H1 (cell line): ENCODE measurements around the gene ASPRV1. TPM values are rescaled to one million over a fixed set of nuclear protein-coding genes. Genes with fewer than 3 reads are reported as not detected.

ENCODE experiments used
- CTCF ChIA-PET: fragments of 300-600 bp; sonication (Branson Sonifier 250); formaldehyde crosslinking; loops from one replicate; lab custom pipeline; 2021; ENCODE audit not compliant: partially characterized antibody; lab: Charles Lee
- POLR2A ChIA-PET: fragments of 300-600 bp; sonication (Branson Sonifier 250); formaldehyde crosslinking; loops from one replicate; lab custom pipeline; 2021; ENCODE audit warnings: inconsistent platforms; ENCODE audit not compliant: partially characterized antibody; lab: Charles Lee
- DNase-seq, 2 experiments: peaks; one replicate each; pipeline versions ENCODE4 v3.0.0 to v3.0.0-alpha.2; 2010 to 2022; ENCODE audit warnings: low spot score in 2 of 2, low read depth in 1 of 2, mixed read lengths in 1 of 2
- FAIRE-seq: peaks from 2 replicates; lab custom pipeline; 2011; peaks lifted over from hg19 to GRCh38; lab: Jason Lieb, UNC
- H2AFZ ChIP-seq: 2 replicates; pipeline ENCODE4 v1.8.1; 2012; ENCODE audit warnings: low read length, inconsistent platforms
- H2AK5ac ChIP-seq: 2 replicates; pipeline ENCODE4 v1.6.1; 2013; ENCODE audit warnings: low read depth, low read length
- H2BK120ac ChIP-seq: replicated peaks from 2 replicates; pipeline ENCODE3; 2013; ENCODE audit warnings: low read depth, low read length, inconsistent platforms
- H2BK12ac ChIP-seq: 2 replicates; pipeline ENCODE4 v1.6.1; 2013; ENCODE audit warnings: low read depth, low read length
- H2BK15ac ChIP-seq: 2 replicates; pipeline ENCODE4 v1.6.1; 2013; ENCODE audit warnings: low read length
- H2BK20ac ChIP-seq: 2 replicates; pipeline ENCODE4 v1.6.1; 2013; ENCODE audit warnings: low read length
- H2BK5ac ChIP-seq: 2 replicates; pipeline ENCODE4 v1.6.1; 2013; ENCODE audit warnings: low read depth, low read length
- H3K14ac ChIP-seq: 2 replicates; pipeline ENCODE4 v1.6.1; 2013; ENCODE audit warnings: inconsistent platforms; ENCODE audit not compliant: insufficient read length
- H3K18ac ChIP-seq: 2 replicates; pipeline ENCODE4 v1.6.1; 2013; ENCODE audit warnings: low read length; ENCODE audit errors: extremely low read depth
- H3K23ac ChIP-seq: 2 replicates; pipeline ENCODE4 v1.6.1; 2013; ENCODE audit warnings: inconsistent platforms; ENCODE audit not compliant: insufficient read length
- H3K23me2 ChIP-seq: 2 replicates; pipeline ENCODE4 v1.6.1; 2013; ENCODE audit warnings: low read depth, low read length
- H3K27ac ChIP-seq: 2 replicates; pipeline ENCODE4 v1.6.1; 2011; ENCODE audit warnings: low read depth, low read length, inconsistent platforms
- H3K27me3 ChIP-seq, 4 experiments: replicated peaks in 1 of 4; 1 replicate in 1 of 4; 2 replicates in 3 of 4; pipeline versions ENCODE4 v1.6.1 to v1.8.1; 2011 to 2013; ENCODE audit warnings: low read length in 3 of 4, mild to moderate bottlenecking in 3 of 4, inconsistent platforms in 2 of 4, mixed read lengths in 2 of 4, moderate library complexity in 1 of 4; ENCODE audit not compliant: control insufficient read depth in 3 of 4, insufficient read depth in 3 of 4; ENCODE audit errors: extremely low read depth in 1 of 4
- H3K36me3 ChIP-seq, 4 experiments: 2 replicates each; pipeline versions ENCODE4 v1.6.1 to v1.8.1; 2011 to 2013; ENCODE audit warnings: mild to moderate bottlenecking in 4 of 4, low read length in 3 of 4, moderate library complexity in 2 of 4, control low read depth in 1 of 4, inconsistent platforms in 1 of 4; ENCODE audit not compliant: insufficient read depth in 4 of 4, control insufficient read depth in 2 of 4
- H3K4ac ChIP-seq: replicated peaks from 2 replicates; pipeline ENCODE3; 2013; ENCODE audit warnings: low read length, low read depth, mixed read lengths, inconsistent platforms; ENCODE audit not compliant: insufficient read length
- H3K4me1 ChIP-seq, 4 experiments: replicated peaks in 1 of 4; 1 replicate in 1 of 4; 2 replicates in 3 of 4; pipeline versions ENCODE4 v1.6.1 to v1.8.1; 2011 to 2013; ENCODE audit warnings: low read length in 3 of 4, inconsistent platforms in 2 of 4, mixed read lengths in 1 of 4; ENCODE audit not compliant: insufficient read depth in 4 of 4, control insufficient read depth in 3 of 4
- H3K4me2 ChIP-seq, 2 experiments: 2 replicates each; pipeline versions ENCODE4 v1.6.1 to v1.8.1; 2011 to 2013; ENCODE audit warnings: low read depth in 2 of 2, low read length in 2 of 2, control low read depth in 1 of 2, inconsistent platforms in 1 of 2, mild to moderate bottlenecking in 1 of 2; ENCODE audit not compliant: insufficient read depth in 1 of 2
- H3K4me3 ChIP-seq, 4 experiments: fragments of 200-600, 300-600 bp in 1 of 4; sonication (generic), shearing (Covaris generic), sonication (Bioruptor Twin) in 1 of 4; 2 replicates each; pipeline versions ENCODE4 v1.5.1 to v1.8.1; 2011 to 2016; ENCODE audit warnings: low read length in 4 of 4, low read depth in 3 of 4, control low read depth in 2 of 4, inconsistent platforms in 2 of 4, mild to moderate bottlenecking in 2 of 4, mixed read lengths in 1 of 4, moderate library complexity in 1 of 4; ENCODE audit not compliant: insufficient read depth in 2 of 4; ENCODE audit errors: extremely low read depth in 1 of 4
- H3K56ac ChIP-seq: replicated peaks from 2 replicates; pipeline ENCODE3; 2013; ENCODE audit warnings: low read depth, mild to moderate bottlenecking, mixed read lengths, low read length, inconsistent platforms; ENCODE audit not compliant: insufficient read length
- H3K79me1 ChIP-seq: 2 replicates; pipeline ENCODE4 v1.6.1; 2013; ENCODE audit warnings: low read depth, low read length, control low read depth
- H3K79me2 ChIP-seq, 2 experiments: 2 replicates each; pipeline versions ENCODE4 v1.6.1 to v1.8.1; 2012 to 2013; ENCODE audit warnings: low read length in 2 of 2, mild to moderate bottlenecking in 2 of 2, inconsistent platforms in 1 of 2; ENCODE audit not compliant: insufficient read depth in 2 of 2, control insufficient read depth in 1 of 2
- H3K9ac ChIP-seq, 4 experiments: replicated peaks in 1 of 4; 1 replicate in 1 of 4; 2 replicates in 3 of 4; pipeline versions ENCODE4 v1.6.1 to v1.8.1; 2011 to 2013; ENCODE audit warnings: low read depth in 3 of 4, low read length in 3 of 4, control low read depth in 2 of 4, mild to moderate bottlenecking in 2 of 4, moderate library complexity in 2 of 4, inconsistent platforms in 1 of 4; ENCODE audit errors: extremely low read depth in 1 of 4
- H3K9me3 ChIP-seq, 2 experiments: 2 replicates each; pipeline versions ENCODE4 v1.6.1 to v1.8.1; 2012 to 2013; ENCODE audit warnings: mild to moderate bottlenecking in 2 of 2, moderate library complexity in 2 of 2, control low read depth in 1 of 2, inconsistent platforms in 1 of 2, low read depth in 1 of 2, low read length in 1 of 2, mixed read lengths in 1 of 2; ENCODE audit not compliant: insufficient read depth in 2 of 2
- H4K20me1 ChIP-seq, 2 experiments: replicated peaks in 1 of 2; 2 replicates each; pipeline versions ENCODE3 to v1.8.1; 2011 to 2013; ENCODE audit warnings: inconsistent platforms in 2 of 2, low read length in 2 of 2, mild to moderate bottlenecking in 1 of 2; ENCODE audit not compliant: insufficient read depth in 2 of 2, control insufficient read depth in 1 of 2
- H4K5ac ChIP-seq: 2 replicates; pipeline ENCODE4 v1.6.1; 2013; ENCODE audit warnings: low read length, low read depth, mixed read lengths, inconsistent platforms; ENCODE audit not compliant: insufficient read length
- H4K8ac ChIP-seq: 2 replicates; pipeline ENCODE4 v1.8.0; 2013; ENCODE audit warnings: mild to moderate bottlenecking, moderate library complexity, low read length, inconsistent platforms; ENCODE audit not compliant: insufficient read depth; ENCODE audit errors: extremely low read depth
- H4K91ac ChIP-seq: replicated peaks from 2 replicates; pipeline ENCODE3; 2013; ENCODE audit warnings: low read length, mixed read lengths, inconsistent platforms; ENCODE audit not compliant: insufficient read length
- FOSL1 ChIP-seq: IDR thresholded peaks from 2 replicates; pipeline ENCODE4 v1.6.1; 2011; ENCODE audit warnings: mild to moderate bottlenecking, low read depth, low read length, moderate library complexity; ENCODE audit not compliant: insufficient read depth
- JUND ChIP-seq: IDR thresholded peaks from 2 replicates; pipeline ENCODE4 v1.6.1; 2011; ENCODE audit warnings: mild to moderate bottlenecking, improper control_type of control experiment, low read length
- NANOG ChIP-seq: IDR thresholded peaks from 2 replicates; pipeline ENCODE4 v1.6.1; 2011; ENCODE audit warnings: low read length, low read depth, mild to moderate bottlenecking, inconsistent platforms; ENCODE audit not compliant: insufficient read depth, poor library complexity, severe bottlenecking
- POLR2AphosphoS5 ChIP-seq: IDR thresholded peaks from 2 replicates; pipeline ENCODE4 v1.6.1; 2011; ENCODE audit warnings: low read depth, low read length
- SUZ12 ChIP-seq: fragments of 200-600 bp; sonication (generic); IDR thresholded peaks from 2 replicates; pipeline ENCODE4 v1.6.1; 2012; ENCODE audit warnings: mild to moderate bottlenecking, inconsistent platforms, low read length, moderate library complexity, mixed read lengths
- ZNF274 ChIP-seq: IDR thresholded peaks from 2 replicates; pipeline ENCODE4 v1.7.0; 2012; ENCODE audit warnings: low read length, borderline replicate concordance; ENCODE audit errors: extremely low read depth
- WGBS, 2 experiments: shearing (Covaris generic) in 1 of 2; methylation state at CpG; one replicate each; pipeline versions ENCODE4 v1.1.6 to v1.1.7; 2013 to 2015; ENCODE audit warnings: low lambda C conversion rate in 2 of 2, mixed read lengths in 2 of 2, inconsistent platforms in 1 of 2, low coverage in 1 of 2, missing lambda C conversion rate in 1 of 2; ENCODE audit not compliant: insufficient replicate concordance in 2 of 2, insufficient coverage in 1 of 2, insufficient read length in 1 of 2; ENCODE audit errors: extremely low coverage in 1 of 2, missing lambda C conversion rate in 1 of 2; 5-methylcytosine and 5-hydroxymethylcytosine counted together
- polyA plus RNA-seq, 7 experiments: library from polyadenylated mRNA; depleted of rRNA in 3 of 7; stranded (reverse) in 5 of 7; unstranded in 2 of 7; fragments of >200 nt in 5 of 7; fragments of 200-250 nt in 2 of 7; gene quantifications; 1 replicate in 5 of 7; 2 replicates in 1 of 7; 4 replicates in 1 of 7; pipeline versions ENCODE4 v1.2.1 to v1.2.3, GENCODE V29; 2011 to 2013; ENCODE audit warnings: missing spikeins in 2 of 7, mixed read lengths in 2 of 7
- total RNA-seq: library from RNA; stranded (reverse); fragmentation: NEBNext Ultra II Directional; extraction: Animal tissue kit (Norgen Biotek cat#: 25700); gene quantifications from 2 replicates; pipeline ENCODE4 v1.2.1, GENCODE V29; 2021
- TF ChIP-seq, protein P1 (sequence below), 3 experiments: IDR thresholded peaks; 1 replicate in 2 of 3; 2 replicates in 1 of 3; pipeline versions ENCODE4 v1.5.1 to v1.6.1; 2011; ENCODE audit warnings: low read length in 3 of 3, mild to moderate bottlenecking in 3 of 3, inconsistent platforms in 2 of 3, low read depth in 1 of 3, moderate library complexity in 1 of 3; ENCODE audit not compliant: insufficient read depth in 1 of 3; ENCODE audit errors: control extremely low read depth in 1 of 3

Gene ASPRV1
- total and polyA plus RNA-seq, 2 of the 8 experiments (the other 6 are each of a cell fraction or from before 2014, with no cell fraction given) = 0.59 to 0.95 TPM

DNA sequence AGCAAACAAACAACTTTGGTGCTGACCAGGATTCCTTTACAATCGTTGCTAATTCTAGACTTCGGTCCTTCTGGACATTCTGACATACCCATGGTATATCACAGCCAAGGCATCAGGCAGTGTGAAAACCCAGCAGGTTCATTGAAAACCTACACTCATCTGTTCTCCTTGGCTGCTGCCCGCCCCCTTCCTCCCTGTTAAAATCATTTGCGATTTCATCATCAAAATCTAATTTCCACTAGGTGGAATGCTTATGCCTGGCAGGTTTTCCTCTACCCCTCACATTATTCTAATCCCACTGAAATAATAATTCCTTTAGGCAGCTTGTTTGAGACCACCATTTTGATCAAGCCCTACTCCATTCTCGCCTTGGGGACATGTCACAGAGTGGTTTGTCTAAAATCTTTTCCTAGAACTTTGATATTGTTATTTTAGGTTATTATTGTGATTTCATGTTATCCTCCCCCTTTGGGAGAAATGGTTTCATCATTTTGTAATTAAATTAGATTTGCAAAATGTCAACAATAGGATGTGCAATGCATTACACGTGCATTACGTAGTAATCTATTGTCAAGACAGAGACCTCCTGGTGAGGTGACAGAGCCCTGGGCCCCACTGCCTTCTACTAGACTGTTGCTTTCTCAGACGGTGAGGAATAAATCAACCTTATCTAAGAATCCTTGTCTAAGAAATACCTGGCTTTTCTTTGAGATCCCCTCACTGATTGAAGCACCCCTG lies 31.0 kb upstream of the ASPRV1 start:
- H3K79me1 ChIP-seq = no peaks in the 10 kb centered on the region
- no peaks in the 10 kb centered on the region for H3K79me2 ChIP-seq
- H3K23me2 ChIP-seq = no peaks in the 10 kb centered on the region; the same call in 1 of the 2 replicates
- no peak overlapping the region for H2BK20ac ChIP-seq
- no peak overlapping the region for H4K91ac ChIP-seq
- H3K18ac ChIP-seq = no peak overlapping the region
- H2BK5ac ChIP-seq = no peak overlapping the region
- ChIA-PET POLR2A (interaction anchor here (1.5 kb wide), 1 partner anchor 9 kb away, joined by 5 read pairs; no protein-coding TSS in a partner anchor), CTCF (interaction anchor here (1.2 kb wide), 1 partner anchor 155 kb away, joined by 3 read pairs; no protein-coding TSS in a partner anchor)
- H3K23ac ChIP-seq = no peak overlapping the region
- no peak overlapping the region for H3K56ac ChIP-seq
- no peak overlapping the region for H3K4me3 ChIP-seq
- H2BK15ac ChIP-seq = no peak overlapping the region
- DNase-seq (no peak), FAIRE-seq (no peak)
- no peaks in the 10 kb centered on the region for H3K27me3 ChIP-seq
- H3K4me2 ChIP-seq = no peak overlapping the region
- H3K4ac ChIP-seq = no peak overlapping the region
- no peak overlapping the region for H2BK12ac ChIP-seq
- TF ChIP-seq NANOG (no peak), ZNF274 (no peak), FOSL1 (no peak), SUZ12 (no peak), JUND (no peak), POLR2AphosphoS5 (no peak)
- TF ChIP-seq, protein P1, sequence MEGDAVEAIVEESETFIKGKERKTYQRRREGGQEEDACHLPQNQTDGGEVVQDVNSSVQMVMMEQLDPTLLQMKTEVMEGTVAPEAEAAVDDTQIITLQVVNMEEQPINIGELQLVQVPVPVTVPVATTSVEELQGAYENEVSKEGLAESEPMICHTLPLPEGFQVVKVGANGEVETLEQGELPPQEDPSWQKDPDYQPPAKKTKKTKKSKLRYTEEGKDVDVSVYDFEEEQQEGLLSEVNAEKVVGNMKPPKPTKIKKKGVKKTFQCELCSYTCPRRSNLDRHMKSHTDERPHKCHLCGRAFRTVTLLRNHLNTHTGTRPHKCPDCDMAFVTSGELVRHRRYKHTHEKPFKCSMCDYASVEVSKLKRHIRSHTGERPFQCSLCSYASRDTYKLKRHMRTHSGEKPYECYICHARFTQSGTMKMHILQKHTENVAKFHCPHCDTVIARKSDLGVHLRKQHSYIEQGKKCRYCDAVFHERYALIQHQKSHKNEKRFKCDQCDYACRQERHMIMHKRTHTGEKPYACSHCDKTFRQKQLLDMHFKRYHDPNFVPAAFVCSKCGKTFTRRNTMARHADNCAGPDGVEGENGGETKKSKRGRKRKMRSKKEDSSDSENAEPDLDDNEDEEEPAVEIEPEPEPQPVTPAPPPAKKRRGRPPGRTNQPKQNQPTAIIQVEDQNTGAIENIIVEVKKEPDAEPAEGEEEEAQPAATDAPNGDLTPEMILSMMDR (IDR thresholded peaks at IDR 0.05; ENCODE audit: control extremely low read depth in 1 of 3, insufficient read depth in 1 of 3, low read depth in 1 of 3, low read length in 3 of 3) = no peak
- H4K8ac ChIP-seq = no peak overlapping the region
- H2AFZ ChIP-seq = no peak overlapping the region
- H2BK120ac ChIP-seq = no peak overlapping the region
- H3K9ac ChIP-seq = no peak overlapping the region
- peaks cover 0 to 6% (median 4%) of the 10 kb centered on the region in 4 experiments; a peak in 4 of 7 replicates for H3K4me1 ChIP-seq
- H4K5ac ChIP-seq = no peak overlapping the region
- H3K36me3 ChIP-seq = peaks cover 0 to 2% (median 0%) of the 10 kb centered on the region in 4 experiments; a peak in 1 of 8 replicates
- 89% methylated on average over 8 of the region's 8 CpGs; no CpG with 5 or more reads in 1 of the 2 experiments for WGBS, 2 experiments
- no peak overlapping the region for H3K27ac ChIP-seq
- H3K9me3 ChIP-seq = no peaks in the 10 kb centered on the region
- no peak overlapping the region for H3K14ac ChIP-seq
- H2AK5ac ChIP-seq = no peak overlapping the region
- H4K20me1 ChIP-seq = no peaks in the 10 kb centered on the region
